Measurements from ENCODE around the gene JAML. TPM values are rescaled to one million over a fixed set of nuclear protein-coding genes. Genes with fewer than 3 reads are reported as not detected.
A peak's percentile ranks its signal among the peaks of the same experiment; 100 is the strongest.

JAML gene
- total RNA-seq, 4 donors from 2014 or later = 2.2 to 3.1 (median 2.6) TPM

DNA sequence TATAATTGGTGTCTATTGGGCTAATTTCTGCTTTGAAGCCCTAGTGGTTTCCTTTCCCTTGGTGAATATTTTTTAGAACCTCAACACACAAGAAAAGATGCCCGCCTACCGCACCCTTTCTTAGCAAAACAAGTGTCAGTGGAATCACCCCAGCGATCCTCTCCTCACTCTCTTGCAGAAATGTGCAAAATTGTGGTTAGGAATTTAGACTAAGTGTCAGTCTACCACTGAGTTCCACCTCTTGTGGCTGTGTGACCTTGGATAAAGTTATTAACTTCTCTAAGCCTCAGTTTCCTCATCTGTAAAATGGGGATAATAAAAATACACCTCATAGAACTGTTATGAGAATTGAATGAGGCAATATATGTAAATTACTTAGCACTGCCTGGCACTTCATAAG is 5.3 kb upstream of the JAML start:
- H3K27me3 ChIP-seq = no peaks in the 10 kb centered on the region
- DNase-seq = no peak
- H3K9me3 ChIP-seq = no peaks in the 10 kb centered on the region
- no peak for TF ChIP-seq POLR2A (IDR thresholded peaks at IDR 0.05)
- TF ChIP-seq, protein P1, sequence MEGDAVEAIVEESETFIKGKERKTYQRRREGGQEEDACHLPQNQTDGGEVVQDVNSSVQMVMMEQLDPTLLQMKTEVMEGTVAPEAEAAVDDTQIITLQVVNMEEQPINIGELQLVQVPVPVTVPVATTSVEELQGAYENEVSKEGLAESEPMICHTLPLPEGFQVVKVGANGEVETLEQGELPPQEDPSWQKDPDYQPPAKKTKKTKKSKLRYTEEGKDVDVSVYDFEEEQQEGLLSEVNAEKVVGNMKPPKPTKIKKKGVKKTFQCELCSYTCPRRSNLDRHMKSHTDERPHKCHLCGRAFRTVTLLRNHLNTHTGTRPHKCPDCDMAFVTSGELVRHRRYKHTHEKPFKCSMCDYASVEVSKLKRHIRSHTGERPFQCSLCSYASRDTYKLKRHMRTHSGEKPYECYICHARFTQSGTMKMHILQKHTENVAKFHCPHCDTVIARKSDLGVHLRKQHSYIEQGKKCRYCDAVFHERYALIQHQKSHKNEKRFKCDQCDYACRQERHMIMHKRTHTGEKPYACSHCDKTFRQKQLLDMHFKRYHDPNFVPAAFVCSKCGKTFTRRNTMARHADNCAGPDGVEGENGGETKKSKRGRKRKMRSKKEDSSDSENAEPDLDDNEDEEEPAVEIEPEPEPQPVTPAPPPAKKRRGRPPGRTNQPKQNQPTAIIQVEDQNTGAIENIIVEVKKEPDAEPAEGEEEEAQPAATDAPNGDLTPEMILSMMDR (IDR thresholded peaks at IDR 0.05) = no peak
- peaks cover 15 to 16% of the 10 kb centered on the region in 2 donors for H3K36me3 ChIP-seq
- H3K4me3 ChIP-seq (replicated peaks in 1 of 3) = no peak overlapping the region
- H3K4me1 ChIP-seq = no peaks in the 10 kb centered on the region
- intact Hi-C loops (cut with DNase I) = no loop called here
- H3K27ac ChIP-seq = no peak overlapping the region
- 94 to 96% methylated on average over 3 of the region's 3 CpGs for WGBS, 2 donors

DNA sequence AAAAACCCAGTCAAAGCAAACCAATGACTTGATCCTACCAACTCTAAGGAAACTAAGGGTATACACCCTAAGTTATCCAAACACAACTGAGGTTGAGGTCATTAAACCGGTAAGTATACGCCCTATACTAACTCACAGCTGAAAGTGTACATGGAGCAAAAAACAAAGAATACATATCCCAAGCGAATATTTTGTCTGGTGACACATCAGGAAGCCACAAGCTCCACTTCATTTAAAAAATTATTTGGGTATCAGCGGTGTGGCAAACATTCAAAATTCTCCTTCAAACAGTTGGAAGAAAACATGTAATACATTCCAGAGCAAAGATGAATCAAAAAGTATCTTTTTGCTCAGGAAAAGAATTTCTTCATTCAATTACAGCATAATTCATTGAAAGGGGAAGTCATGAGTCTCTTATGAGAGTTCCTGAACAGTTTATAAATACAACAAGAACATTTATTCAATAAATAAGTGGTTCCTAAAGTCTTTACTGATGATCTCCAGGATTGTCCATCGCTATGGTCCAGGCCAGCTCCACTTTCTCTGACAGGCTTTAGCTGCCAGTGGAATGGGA is 4.5 kb upstream of the JAML start:
- peak overlapping the region in 1 of 3 donors; percentile 13 for H3K27ac ChIP-seq
- no peaks in the 10 kb centered on the region for H3K4me1 ChIP-seq
- WGBS, 2 donors = 81 to 86% methylated on average over 5 of the region's 5 CpGs
- no peaks in the 10 kb centered on the region for H3K27me3 ChIP-seq
- H3K4me3 ChIP-seq (replicated peaks in 1 of 3) = no peak overlapping the region
- no peaks in the 10 kb centered on the region for H3K9me3 ChIP-seq
- H3K36me3 ChIP-seq = peaks cover 15 to 16% of the 10 kb centered on the region in 2 donors
- intact Hi-C loops (cut with DNase I) = no loop called here
- DNase-seq = no peak
- TF ChIP-seq, protein P1 (IDR thresholded peaks at IDR 0.05) = no peak
- TF ChIP-seq POLR2A (IDR thresholded peaks at IDR 0.05) = no peak

DNA sequence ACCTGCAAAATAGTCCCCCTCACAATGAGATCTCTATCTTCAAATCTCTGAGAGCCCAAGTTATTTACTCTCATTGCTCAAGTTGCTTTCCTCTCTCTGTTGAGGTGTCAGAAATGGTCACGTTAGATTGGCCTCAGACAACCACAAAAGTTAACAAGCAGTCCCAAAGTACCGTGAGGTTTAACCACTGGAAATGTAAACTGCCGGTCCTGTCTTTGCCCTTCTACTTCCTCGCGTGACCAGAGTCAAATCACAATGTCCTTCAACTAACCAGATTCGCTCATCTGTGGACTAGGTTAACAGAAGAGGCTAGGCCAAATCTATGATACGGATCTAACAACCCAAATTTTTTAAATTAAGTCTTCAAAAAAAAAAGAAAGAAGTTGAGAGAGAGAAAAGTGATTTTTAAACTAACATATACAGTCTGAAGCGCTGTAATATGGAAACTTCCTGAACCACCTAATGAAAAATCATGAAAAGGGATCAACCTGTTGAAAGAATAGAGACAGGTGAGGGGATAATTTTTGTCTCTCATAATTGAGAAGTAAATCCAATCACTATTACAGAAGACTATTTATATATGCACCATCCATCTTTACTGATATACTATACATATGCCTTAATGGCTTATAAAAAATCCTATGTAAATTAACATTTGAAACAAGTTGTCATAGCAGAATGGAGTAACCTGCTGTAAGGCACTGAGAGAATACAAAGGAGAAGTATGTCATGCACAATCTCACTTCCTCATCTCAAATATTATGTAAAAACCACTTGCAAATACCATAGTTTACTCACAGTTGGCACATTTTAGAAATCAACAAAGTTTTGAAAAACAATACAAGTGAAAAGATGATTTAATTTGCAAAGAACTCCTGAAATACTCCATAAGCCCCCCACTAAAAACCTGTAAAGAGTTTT is 3.3 kb upstream of the JAML start:
- Histone ChIP-seq H3K4me3 (replicated peaks in 1 of 3) (no peak overlapping the region), H3K4me1 (no peaks in the 10 kb centered on the region), H3K27me3 (no peaks in the 10 kb centered on the region), H3K36me3 (peaks cover 15 to 16% of the 10 kb centered on the region in 2 donors), H3K27ac (no peak overlapping the region), H3K9me3 (no peaks in the 10 kb centered on the region)
- intact Hi-C loops (cut with DNase I) = no loop called here
- no peak for DNase-seq
- 86 to 92% methylated on average over 8 of the region's 8 CpGs for WGBS, 2 donors
- TF ChIP-seq, protein P1 (IDR thresholded peaks at IDR 0.05) = no peak
- TF ChIP-seq POLR2A (IDR thresholded peaks at IDR 0.05) = no peak

GRCh38 chr11:118226781-118227180 is 2.0 kb upstream of the JAML start:
- DNase-seq = no peak
- peaks cover 11 to 15% of the 10 kb centered on the region in 2 donors for H3K36me3 ChIP-seq
- no peaks in the 10 kb centered on the region for H3K9me3 ChIP-seq
- H3K4me1 ChIP-seq = no peaks in the 10 kb centered on the region
- no peak overlapping the region for H3K27ac ChIP-seq
- H3K27me3 ChIP-seq = no peaks in the 10 kb centered on the region
- WGBS, 2 donors = 62 to 82% methylated on average over 2 of the region's 2 CpGs
- H3K4me3 ChIP-seq (replicated peaks in 1 of 3) = no peak overlapping the region
- no peak for TF ChIP-seq POLR2A (IDR thresholded peaks at IDR 0.05)
- intact Hi-C loops (cut with DNase I) = no loop called here

DNA sequence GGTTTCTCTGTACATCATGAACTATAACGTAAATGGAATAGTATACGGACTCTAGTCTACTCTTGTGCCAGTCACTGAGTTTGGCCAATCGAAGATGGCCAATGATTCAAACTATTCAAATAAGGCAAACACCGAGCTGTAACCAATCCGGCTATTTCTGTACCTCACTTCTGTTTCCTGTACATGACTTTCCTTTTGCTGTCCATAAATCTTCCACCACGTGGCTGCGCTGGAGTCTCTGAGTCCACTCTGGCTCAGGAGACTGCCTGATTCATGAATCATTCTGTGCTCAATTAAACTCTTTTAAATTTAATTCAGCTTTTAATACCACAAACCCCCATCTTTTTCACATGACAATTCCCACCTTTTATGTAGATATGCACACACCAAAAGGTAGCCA is 1.5 kb upstream of the JAML start:
- WGBS, 2 donors = 78 to 82% methylated on average over 7 of the region's 7 CpGs
- Histone ChIP-seq H3K36me3 (peaks cover 11 to 15% of the 10 kb centered on the region in 2 donors), H3K9me3 (no peaks in the 10 kb centered on the region), H3K4me1 (no peaks in the 10 kb centered on the region), H3K27ac (no peak overlapping the region), H3K27me3 (no peaks in the 10 kb centered on the region), H3K4me3 (replicated peaks in 1 of 3) (no peak overlapping the region)
- DNase-seq = no peak
- intact Hi-C loops (cut with DNase I) = no loop called here
- no peak for TF ChIP-seq POLR2A (IDR thresholded peaks at IDR 0.05)
- TF ChIP-seq, protein P1 (IDR thresholded peaks at IDR 0.05) = no peak
